Limb (tissue), 2 donors: ENCODE measurements around the gene BCL7A.

Experiments used
- DNase-seq, 2 donors: peaks; one replicate each; pipeline ENCODE4 v3.0.0-alpha.2; 2016; ENCODE audit errors: extremely low spot score in 2 of 2

BCL7A gene

GRCh38 chr12:121996945-121997612 lies 24.6 kb upstream of the BCL7A start:
- no peak for DNase-seq

- DNase-seq = no peak
Observed at GRCh38 chr12:122001466-122002209, 20.0 kb upstream of the BCL7A start.

DNA sequence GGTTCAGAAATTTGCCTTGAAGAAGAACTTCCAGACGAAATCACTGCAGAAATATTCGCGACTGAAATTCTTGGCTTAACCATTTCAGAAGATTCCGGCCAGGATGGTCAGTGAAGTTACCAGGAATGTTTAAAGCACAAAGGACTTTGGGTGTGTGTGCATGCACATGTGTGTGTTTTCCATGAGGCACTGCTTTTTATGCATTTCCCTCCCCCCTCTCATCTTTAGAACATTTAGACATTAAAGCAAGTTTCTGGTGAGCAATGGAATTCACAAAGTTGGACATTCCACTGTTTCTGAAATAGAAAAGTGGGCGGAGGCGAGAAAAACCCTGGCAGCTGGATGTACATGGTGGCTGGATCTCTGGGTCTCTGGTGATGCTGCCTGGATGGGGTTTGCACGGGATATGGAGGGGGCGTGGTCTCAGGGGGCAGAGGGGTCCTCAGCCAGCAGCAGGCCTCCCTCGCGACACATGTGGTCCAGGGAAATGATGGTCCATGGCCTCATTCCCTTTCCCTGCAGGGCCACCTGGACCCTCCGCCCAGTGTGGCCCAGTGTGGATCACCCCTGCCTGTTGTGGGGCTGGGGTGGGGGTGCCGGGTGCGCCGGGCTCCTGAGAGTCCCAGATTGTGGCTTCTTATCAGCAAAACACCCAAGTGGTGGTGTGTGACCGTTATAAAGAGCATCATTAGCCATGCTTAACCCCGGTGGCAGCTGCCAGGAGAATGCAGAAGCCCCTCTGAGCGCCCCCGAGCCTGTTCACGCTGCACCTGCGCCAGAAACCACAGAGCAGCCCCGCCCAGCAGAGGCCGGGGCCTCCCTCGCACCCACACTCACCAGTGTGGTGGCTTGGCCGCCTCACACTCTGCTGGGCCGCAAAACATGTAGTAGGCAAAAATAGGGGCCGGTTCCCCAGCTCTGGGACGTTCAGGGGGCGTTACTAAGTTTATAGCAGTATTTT lies 17.8 kb upstream of the BCL7A start:
- DNase-seq = peak in 1 of 2 donors; percentile 49

DNA sequence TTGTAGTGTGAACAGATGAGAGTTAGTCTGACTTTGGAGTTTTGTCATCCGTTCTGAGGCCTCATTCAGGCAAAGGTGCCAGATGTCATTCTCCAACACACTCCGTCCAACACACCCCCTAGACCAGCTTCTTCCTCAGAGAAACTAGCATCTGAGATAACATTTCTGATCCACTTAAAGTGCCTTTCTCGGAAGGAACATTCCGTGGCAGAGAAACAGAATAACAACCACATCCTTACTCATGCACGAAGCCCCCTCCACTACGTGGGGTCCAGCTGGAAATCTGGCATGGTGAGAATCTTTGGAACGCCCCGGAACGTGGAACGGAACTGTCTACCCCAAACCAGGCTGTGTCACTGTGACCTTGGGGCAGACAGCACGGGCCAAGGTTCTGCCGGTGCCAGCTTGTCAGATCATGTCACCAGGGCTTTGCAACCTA lies 17.0 kb upstream of the BCL7A start:
- peak in 1 of 2 donors; percentile 32 for DNase-seq

DNA sequence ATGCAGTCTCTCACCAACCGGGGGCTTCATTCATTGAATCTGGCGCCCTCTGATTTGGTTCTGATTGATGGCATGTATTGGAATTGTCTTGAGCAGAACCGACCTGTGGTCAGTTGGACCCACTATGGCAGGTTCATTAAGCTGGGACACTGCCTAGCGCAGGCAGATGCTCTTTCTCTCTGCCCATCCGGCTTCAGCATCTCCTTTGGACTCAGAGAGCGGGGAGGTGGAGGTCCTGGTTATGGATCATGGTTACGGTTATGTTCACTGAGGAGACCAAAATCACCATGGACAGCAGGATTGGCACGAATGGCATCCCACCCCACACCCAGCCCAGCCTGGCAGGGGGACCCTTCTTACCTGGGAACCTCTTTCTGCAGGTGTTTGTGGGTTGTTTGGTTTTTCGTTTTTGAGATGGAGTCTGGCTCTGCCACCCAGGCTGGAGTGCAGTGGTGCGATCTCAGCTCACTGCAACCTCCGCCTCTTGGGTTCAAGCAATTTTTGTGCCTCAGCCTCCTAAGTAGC lies 16.4 kb upstream of the BCL7A start:
- DNase-seq = no peak

DNA sequence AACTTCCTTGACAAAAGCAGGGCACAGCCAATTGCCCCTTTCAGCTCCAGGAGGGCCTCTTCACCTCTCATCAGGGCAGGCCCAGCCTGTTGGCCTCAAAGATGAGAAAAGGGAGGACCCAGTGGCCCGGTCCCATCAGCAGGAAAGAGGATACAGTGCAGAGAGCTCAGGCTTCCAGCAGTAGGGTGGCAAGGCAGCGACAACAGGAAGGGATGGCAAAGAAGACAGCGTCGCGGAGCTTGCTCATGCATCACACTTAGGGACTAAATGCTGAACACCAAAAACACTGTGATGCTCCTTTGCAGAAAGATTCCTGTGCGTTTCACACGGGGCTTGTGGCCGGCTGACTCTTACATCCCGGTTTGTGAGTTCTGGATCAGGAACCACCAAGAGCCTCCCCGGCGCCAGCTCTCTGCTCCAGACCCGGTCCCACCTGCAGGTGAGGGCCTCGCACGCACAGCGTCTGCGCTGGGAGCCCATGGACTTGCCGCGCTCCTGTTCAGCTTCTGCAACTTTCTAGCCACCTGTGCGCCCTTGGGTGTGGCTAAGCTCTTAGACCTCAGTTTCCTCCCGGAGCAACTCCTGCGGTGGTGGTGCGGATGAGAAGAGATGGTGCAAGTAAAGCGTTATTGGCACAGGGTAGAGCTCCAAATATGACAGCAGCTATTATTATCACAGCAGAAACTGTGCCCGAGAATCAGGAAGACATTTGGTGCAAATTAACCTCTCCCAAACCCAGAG lies 15.3 kb upstream of the BCL7A start:
- no peak for DNase-seq

DNA sequence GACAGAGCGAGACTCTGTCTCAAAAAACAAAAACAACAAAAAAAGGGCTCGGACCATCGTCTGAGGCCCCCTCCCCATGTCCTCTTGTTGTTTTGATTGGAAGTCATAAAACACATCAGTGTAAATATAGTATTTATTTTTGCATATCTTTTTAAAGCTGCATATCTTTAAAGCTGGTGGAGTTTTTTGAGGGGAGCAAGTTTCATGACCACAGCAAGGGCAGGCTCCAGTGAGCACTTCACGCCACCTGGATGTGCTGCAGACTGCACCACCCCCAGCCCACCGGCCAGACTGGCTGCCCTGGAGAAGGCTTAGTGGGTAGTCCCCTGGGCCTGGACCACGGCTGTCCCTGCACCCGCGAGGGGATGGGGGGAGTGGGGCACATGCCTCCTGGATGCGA lies 11.9 kb upstream of the BCL7A start:
- DNase-seq = no peak

- DNase-seq = no peak
Observed at GRCh38 chr12:122012184-122012583, 9.5 kb upstream of the BCL7A start.

GRCh38 chr12:122013136-122013535 lies 8.5 kb upstream of the BCL7A start:
- DNase-seq = no peak

DNA sequence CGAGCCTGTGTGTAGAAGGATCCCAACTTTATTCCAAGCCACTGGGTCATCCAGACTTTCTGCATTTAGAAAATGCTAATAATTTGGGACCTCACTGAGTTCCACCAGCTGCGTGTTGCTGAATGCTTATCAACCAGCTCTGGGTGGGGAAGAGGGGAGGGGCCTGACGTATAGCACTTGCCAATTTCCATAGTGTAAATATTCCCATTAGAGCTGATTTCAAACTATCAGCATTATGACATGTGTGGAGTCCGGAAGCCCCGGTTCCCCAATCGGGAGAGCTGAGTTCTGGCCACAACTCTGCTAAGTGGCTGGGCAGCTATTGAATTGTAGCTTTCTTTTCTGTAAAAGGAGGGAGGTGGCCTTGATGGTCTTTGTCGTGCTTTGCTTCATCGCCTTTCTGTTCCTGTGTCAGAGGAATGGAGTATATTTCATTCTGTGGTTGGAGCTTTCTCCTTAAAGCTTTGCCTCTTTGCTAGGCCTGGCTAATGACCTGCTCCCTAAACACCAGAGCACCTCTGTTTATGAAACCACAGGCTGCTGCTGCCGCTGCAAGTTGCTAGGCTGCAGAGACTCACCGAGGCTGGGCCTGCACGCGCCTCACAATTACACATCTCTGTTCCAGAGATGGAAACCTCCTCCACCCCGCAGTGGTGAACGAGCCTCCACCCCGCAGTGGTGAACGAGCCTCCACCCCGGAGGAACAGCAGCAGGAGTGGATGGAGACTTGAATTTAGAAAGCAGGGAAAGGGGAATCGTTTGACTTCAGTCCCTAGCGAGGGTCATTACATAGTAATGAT lies 7.7 kb upstream of the BCL7A start:
- no peak for DNase-seq

- DNase-seq = no peak
Observed at GRCh38 chr12:122014781-122015180, 6.9 kb upstream of the BCL7A start.

- DNase-seq = no peak
Observed at GRCh38 chr12:122018457-122018856, 3.2 kb upstream of the BCL7A start.

- DNase-seq = no peak
Observed at GRCh38 chr12:122018937-122019336, 2.7 kb upstream of the BCL7A start.

DNA sequence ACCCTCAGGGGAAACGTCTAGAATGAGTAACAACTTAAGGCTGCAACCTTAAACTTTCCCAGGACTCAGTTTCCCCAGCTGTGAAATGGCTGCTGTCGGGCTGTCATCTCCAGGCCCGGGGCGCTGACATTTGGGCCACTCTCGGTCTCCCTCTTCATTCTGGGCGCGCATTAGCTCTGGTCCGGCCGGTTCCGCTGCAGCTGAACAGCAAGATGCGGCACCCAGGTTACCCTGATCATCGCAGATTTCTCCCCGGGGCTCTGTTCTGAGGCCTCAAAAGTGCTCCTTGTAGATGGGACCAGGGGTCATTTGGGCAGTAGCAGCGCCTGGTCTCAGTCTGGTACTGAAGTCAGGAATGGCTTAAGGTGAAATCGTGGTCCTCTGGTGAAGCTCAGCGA lies 890 bp upstream of the BCL7A start:
- DNase-seq = no peak

- DNase-seq = no peak
Observed at GRCh38 chr12:122021193-122021821, 377 bp upstream of the BCL7A start.

GRCh38 chr12:122022393-122023338 lies 982 bp downstream of the BCL7A start:
- peak; percentile 7 to 71 for DNase-seq

DNA sequence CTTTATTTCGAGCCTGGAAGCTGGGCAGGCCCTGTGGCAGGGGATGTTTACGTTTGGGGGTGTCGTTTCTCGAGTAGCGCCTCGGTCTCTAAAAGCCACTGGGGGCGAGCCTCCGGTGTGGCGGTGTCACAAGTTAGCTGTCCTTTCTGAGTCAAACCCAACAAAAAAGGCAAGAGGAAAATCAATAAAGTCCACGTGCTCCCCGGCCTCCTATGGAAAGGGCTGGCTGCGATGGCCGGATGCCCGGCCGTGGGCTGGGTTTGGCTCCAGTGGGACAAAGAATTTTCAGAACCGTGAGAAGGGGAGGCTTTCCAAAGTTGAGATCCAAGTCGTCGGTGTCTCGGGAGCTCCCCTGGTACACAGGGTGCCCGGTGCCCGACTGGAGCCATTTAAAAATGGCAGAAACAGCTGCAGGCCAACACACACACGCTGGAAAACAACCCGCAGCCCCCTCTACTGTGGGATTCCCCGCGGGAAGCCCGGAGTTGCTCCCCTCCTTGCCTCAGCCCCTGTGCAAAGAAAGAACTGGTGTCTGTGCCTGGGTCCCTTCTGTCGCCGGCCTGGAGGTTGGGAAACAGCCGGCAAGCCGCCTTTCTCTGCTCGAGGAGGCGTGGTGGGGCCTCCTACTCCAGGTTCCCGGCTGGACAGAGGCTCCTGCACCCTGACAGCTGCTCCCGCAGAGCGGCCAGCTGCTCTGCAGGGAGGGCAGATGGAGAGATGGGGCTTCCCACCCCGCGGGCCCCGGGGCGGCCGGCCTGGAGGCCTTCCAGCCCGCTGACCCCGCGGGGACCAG lies 1.9 kb downstream of the BCL7A start:
- peak; percentile 62 to 81 for DNase-seq
